ENCODE measurements around the gene RNF149. TPM values are rescaled to one million over a fixed set of nuclear protein-coding genes. Genes with fewer than 3 reads are reported as not detected.
"Not testable (repeated sequence)": the region's sequence is repeated elsewhere in the genome, so short reads cannot be mapped to it uniquely, and the experiment has no call there.

Gene RNF149
- total and polyA plus RNA-seq, 2 experiments from 2014 or later: 38.8 to 47.6 TPM

DNA sequence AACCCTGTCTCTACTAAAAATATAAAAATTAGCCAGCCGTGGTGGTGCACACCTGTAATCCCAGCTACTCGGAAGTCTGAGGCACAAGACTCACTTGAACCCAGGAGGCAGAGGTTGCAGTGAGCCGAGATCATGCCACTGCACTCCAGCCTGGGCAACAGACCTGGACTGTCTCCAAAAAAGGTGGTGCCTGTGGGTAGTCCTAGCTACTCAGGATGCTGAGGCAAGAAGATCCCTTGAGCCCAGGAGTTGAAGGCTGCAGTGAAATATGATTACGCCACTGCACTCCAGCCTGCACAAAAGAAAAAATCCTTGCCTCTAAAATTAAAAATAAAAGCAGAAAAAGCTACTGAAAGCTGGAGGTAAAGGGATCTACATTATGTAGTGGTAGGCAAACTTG, 44.1 kb upstream of the RNF149 start:
- H3K4me2 ChIP-seq; H3K36me3 ChIP-seq (ENCODE audit: insufficient read depth); H3K9me3 Mint-ChIP-seq; H3K27ac ChIP-seq (ENCODE audit: low read depth); ATAC-seq; H3K27me3 ChIP-seq (ENCODE audit: insufficient read depth); H3K79me2 ChIP-seq (replicated peaks; ENCODE audit: insufficient read depth); H3F3A ChIP-seq (replicated peaks; ENCODE audit: low read depth); H3K27ac Mint-ChIP-seq; DNase-seq (ENCODE audit: low spot score); H2AFZ ChIP-seq; H3K36me3 Mint-ChIP-seq (ENCODE audit: low read depth); H3K9me2 ChIP-seq (ENCODE audit: insufficient read depth); H3K4me3 Mint-ChIP-seq; H3K4me1 ChIP-seq (ENCODE audit: insufficient read depth); H4K20me1 ChIP-seq (replicated peaks; ENCODE audit: insufficient read depth); H3K4me3 ChIP-seq: not testable (repeated sequence)
- Mint-ChIP-seq H3K4me1 (peaks cover 12% of the 10 kb centered on the region), H3K27me3 (ENCODE audit: insufficient read depth, low read depth, poor library complexity) (peaks cover 11% of the 10 kb centered on the region)

- no peaks in the 10 kb centered on the region for H3K9me2 ChIP-seq (ENCODE audit: insufficient read depth)
- DNase-seq (ENCODE audit: low spot score) (no peak), ATAC-seq (no peak)
- Mint-ChIP-seq H3K9me3 (no peaks in the 10 kb centered on the region), H3K27ac (no peak overlapping the region), H3K4me3 (no peak overlapping the region), H3K27me3 (ENCODE audit: insufficient read depth, low read depth, poor library complexity) (peaks cover 11% of the 10 kb centered on the region), H3K36me3 (ENCODE audit: low read depth) (no peaks in the 10 kb centered on the region), H3K4me1 (peaks cover 8% of the 10 kb centered on the region)
- no peaks in the 10 kb centered on the region for H3K4me1 ChIP-seq (ENCODE audit: insufficient read depth)
- no peaks in the 10 kb centered on the region for H3K27me3 ChIP-seq (ENCODE audit: insufficient read depth)
- no peaks in the 10 kb centered on the region for H3K36me3 ChIP-seq (ENCODE audit: insufficient read depth)
- H3F3A ChIP-seq (replicated peaks; ENCODE audit: low read depth): no peaks in the 10 kb centered on the region
- no peak overlapping the region for H3K4me2 ChIP-seq
- H3K4me3 ChIP-seq: no peak overlapping the region
- H4K20me1 ChIP-seq (replicated peaks; ENCODE audit: insufficient read depth): no peaks in the 10 kb centered on the region
- H3K27ac ChIP-seq (ENCODE audit: low read depth): no peak overlapping the region
- no peak overlapping the region for H2AFZ ChIP-seq
- H3K79me2 ChIP-seq (replicated peaks; ENCODE audit: insufficient read depth): no peaks in the 10 kb centered on the region
- TF ChIP-seq ETS1 (IDR thresholded peaks at IDR 0.05): no peak
- no peak for TF ChIP-seq STAT1 (IDR thresholded peaks at IDR 0.05; ENCODE audit: unreplicated experiment)
- no peak for TF ChIP-seq NANOG (IDR thresholded peaks at IDR 0.05; ENCODE audit: borderline replicate concordance)
- TF ChIP-seq CREB1 (CRISPR knock-in tag; IDR thresholded peaks at IDR 0.05; ENCODE audit: low read depth): no peak
- no peak for TF ChIP-seq CTCF (conservative IDR thresholded peaks at IDR 0.05; ENCODE audit: low read depth in 2 of 2)
- TF ChIP-seq EZH2phosphoT487 (IDR thresholded peaks at IDR 0.05; ENCODE audit: unreplicated experiment): no peak
- TF ChIP-seq, protein P1, sequence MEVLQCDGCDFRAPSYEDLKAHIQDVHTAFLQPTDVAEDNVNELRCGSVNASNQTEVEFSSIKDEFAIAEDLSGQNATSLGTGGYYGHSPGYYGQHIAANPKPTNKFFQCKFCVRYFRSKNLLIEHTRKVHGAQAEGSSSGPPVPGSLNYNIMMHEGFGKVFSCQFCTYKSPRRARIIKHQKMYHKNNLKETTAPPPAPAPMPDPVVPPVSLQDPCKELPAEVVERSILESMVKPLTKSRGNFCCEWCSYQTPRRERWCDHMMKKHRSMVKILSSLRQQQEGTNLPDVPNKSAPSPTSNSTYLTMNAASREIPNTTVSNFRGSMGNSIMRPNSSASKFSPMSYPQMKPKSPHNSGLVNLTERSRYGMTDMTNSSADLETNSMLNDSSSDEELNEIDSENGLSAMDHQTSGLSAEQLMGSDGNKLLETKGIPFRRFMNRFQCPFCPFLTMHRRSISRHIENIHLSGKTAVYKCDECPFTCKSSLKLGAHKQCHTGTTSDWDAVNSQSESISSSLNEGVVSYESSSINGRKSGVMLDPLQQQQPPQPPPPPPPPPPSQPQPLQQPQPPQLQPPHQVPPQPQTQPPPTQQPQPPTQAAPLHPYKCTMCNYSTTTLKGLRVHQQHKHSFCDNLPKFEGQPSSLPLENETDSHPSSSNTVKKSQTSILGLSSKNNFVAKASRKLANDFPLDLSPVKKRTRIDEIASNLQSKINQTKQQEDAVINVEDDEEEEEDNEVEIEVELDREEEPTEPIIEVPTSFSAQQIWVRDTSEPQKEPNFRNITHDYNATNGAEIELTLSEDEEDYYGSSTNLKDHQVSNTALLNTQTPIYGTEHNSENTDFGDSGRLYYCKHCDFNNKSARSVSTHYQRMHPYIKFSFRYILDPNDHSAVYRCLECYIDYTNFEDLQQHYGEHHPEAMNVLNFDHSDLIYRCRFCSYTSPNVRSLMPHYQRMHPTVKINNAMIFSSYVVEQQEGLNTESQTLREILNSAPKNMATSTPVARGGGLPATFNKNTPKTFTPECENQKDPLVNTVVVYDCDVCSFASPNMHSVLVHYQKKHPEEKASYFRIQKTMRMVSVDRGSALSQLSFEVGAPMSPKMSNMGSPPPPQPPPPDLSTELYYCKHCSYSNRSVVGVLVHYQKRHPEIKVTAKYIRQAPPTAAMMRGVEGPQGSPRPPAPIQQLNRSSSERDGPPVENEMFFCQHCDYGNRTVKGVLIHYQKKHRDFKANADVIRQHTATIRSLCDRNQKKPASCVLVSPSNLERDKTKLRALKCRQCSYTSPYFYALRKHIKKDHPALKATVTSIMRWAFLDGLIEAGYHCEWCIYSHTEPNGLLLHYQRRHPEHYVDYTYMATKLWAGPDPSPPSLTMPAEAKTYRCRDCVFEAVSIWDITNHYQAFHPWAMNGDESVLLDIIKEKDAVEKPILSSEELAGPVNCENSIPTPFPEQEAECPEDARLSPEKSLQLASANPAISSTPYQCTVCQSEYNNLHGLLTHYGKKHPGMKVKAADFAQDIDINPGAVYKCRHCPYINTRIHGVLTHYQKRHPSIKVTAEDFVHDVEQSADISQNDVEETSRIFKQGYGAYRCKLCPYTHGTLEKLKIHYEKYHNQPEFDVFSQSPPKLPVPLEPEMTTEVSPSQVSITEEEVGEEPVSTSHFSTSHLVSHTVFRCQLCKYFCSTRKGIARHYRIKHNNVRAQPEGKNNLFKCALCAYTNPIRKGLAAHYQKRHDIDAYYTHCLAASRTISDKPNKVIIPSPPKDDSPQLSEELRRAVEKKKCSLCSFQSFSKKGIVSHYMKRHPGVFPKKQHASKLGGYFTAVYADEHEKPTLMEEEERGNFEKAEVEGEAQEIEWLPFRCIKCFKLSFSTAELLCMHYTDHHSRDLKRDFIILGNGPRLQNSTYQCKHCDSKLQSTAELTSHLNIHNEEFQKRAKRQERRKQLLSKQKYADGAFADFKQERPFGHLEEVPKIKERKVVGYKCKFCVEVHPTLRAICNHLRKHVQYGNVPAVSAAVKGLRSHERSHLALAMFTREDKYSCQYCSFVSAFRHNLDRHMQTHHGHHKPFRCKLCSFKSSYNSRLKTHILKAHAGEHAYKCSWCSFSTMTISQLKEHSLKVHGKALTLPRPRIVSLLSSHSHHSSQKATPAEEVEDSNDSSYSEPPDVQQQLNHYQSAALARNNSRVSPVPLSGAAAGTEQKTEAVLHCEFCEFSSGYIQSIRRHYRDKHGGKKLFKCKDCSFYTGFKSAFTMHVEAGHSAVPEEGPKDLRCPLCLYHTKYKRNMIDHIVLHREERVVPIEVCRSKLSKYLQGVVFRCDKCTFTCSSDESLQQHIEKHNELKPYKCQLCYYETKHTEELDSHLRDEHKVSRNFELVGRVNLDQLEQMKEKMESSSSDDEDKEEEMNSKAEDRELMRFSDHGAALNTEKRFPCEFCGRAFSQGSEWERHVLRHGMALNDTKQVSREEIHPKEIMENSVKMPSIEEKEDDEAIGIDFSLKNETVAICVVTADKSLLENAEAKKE (CRISPR knock-in tag; IDR thresholded peaks at IDR 0.05): no peak
- TF ChIP-seq EZH2 (IDR thresholded peaks at IDR 0.05; ENCODE audit: low read depth, unreplicated experiment): no peak
- no peak for TF ChIP-seq ZNF331 (CRISPR knock-in tag; IDR thresholded peaks at IDR 0.05; ENCODE audit: low read depth)
- no peak for TF ChIP-seq REST (IDR thresholded peaks at IDR 0.05; ENCODE audit: unreplicated experiment)
Observed at GRCh38 chr2:101351207-101351606, 42.7 kb upstream of the RNF149 start.
